HG03103 (cell line): ENCODE results near the gene KDM3B.
"Not testable (repeated sequence)": the region's sequence is repeated elsewhere in the genome, so short reads cannot be mapped to it uniquely, and the experiment has no call there.

ENCODE experiments used
- ATAC-seq: cut with Tn5 transposase; IDR thresholded peaks from one replicate; pipeline ENCODE4 v1.9.1; 2021; ENCODE audit warnings: low read depth; ENCODE audit not compliant: unreplicated experiment

The KDM3B gene

GRCh38 chr5:138352071-138352721 lies at the start of gene KDM3B:
KDM3B (plus strand) TSS chr5:138352685; CDS start chr5:138352796, 111 bp downstream.
- ATAC-seq, result peak; percentile 60

GRCh38 chr5:138303372-138303771 lies 49.1 kb upstream of the KDM3B start:
- ATAC-seq, result no peak

- no peak for ATAC-seq
Measured at GRCh38 chr5:138305797-138306196, 46.7 kb upstream of the KDM3B start.

- no peak for ATAC-seq
Measured at GRCh38 chr5:138315751-138316278, 36.7 kb upstream of the KDM3B start.

- ATAC-seq, result no peak
Measured at GRCh38 chr5:138316355-138316754, 36.1 kb upstream of the KDM3B start.

GRCh38 chr5:138318211-138318610 lies 34.3 kb upstream of the KDM3B start:
- ATAC-seq, result not testable (repeated sequence)

GRCh38 chr5:138330813-138331448 lies 21.6 kb upstream of the KDM3B start:
- no peak for ATAC-seq

- peak; percentile 99 for ATAC-seq
Measured at GRCh38 chr5:138331449-138332368, 20.8 kb upstream of the KDM3B start, which contains the start of gene CDC25C. CDC25C (minus strand) TSS chr5:138331804; CDS start chr5:138331180, 624 bp downstream.

- no peak for ATAC-seq
Measured at GRCh38 chr5:138334867-138335447, 17.5 kb upstream of the KDM3B start.

GRCh38 chr5:138336952-138337684 lies 15.4 kb upstream of the KDM3B start:
- ATAC-seq, result no peak

GRCh38 chr5:138337685-138338410 lies 14.6 kb upstream of the KDM3B start, which contains the start of gene FAM53C:
FAM53C (plus strand) TSS chr5:138338266; CDS start chr5:138341336, 3,070 bp downstream.
- ATAC-seq, result peak; percentile 66

GRCh38 chr5:138338411-138339090 lies 13.9 kb upstream of the KDM3B start:
- ATAC-seq, result peak; percentile 2

GRCh38 chr5:138339091-138339456 lies 13.4 kb upstream of the KDM3B start:
- no peak for ATAC-seq

GRCh38 chr5:138339464-138339863 lies 13.0 kb upstream of the KDM3B start:
- ATAC-seq, result no peak

GRCh38 chr5:138340008-138340407 lies 12.5 kb upstream of the KDM3B start:
- no peak for ATAC-seq

GRCh38 chr5:138344887-138345622 lies 7.4 kb upstream of the KDM3B start:
- no peak for ATAC-seq

- no peak for ATAC-seq
Measured at GRCh38 chr5:138346889-138347288, 5.6 kb upstream of the KDM3B start.
